ENCODE results near the gene RETREG3.

The RETREG3 gene

GRCh38 chr17:42586514-42587230 is 22.5 kb downstream of the RETREG3 start:
- DNase-seq (ENCODE audit: low read depth): peak; percentile 97
- no peak overlapping the region for H3K4me3 ChIP-seq (ENCODE audit: low read length)
- no peak for TF ChIP-seq CTCF (IDR thresholded peaks at IDR 0.05; ENCODE audit: insufficient read depth, low read depth, low read length, missing control alignments)

- H3K4me3 ChIP-seq (ENCODE audit: low read length): no peak overlapping the region
- DNase-seq (ENCODE audit: low read depth): peak; percentile 16
- TF ChIP-seq CTCF (IDR thresholded peaks at IDR 0.05; ENCODE audit: insufficient read depth, low read depth, low read length, missing control alignments): no peak
These were observed 23.8 kb downstream of the RETREG3 start for GRCh38 chr17:42585353-42585752.

GRCh38 chr17:42584880-42585279 is 24.3 kb downstream of the RETREG3 start:
- no peak overlapping the region for H3K4me3 ChIP-seq (ENCODE audit: low read length)
- TF ChIP-seq CTCF (IDR thresholded peaks at IDR 0.05; ENCODE audit: insufficient read depth, low read depth, low read length, missing control alignments): no peak
- DNase-seq (ENCODE audit: low read depth): no peak

- DNase-seq (ENCODE audit: low read depth): no peak
- TF ChIP-seq CTCF (IDR thresholded peaks at IDR 0.05; ENCODE audit: insufficient read depth, low read depth, low read length, missing control alignments): no peak
- no peak overlapping the region for H3K4me3 ChIP-seq (ENCODE audit: low read length)
These were observed 27.4 kb downstream of the RETREG3 start for GRCh38 chr17:42581744-42582270.

- TF ChIP-seq CTCF (IDR thresholded peaks at IDR 0.05; ENCODE audit: insufficient read depth, low read depth, low read length, missing control alignments): no peak
- no peak for DNase-seq (ENCODE audit: low read depth)
- no peak overlapping the region for H3K4me3 ChIP-seq (ENCODE audit: low read length)
These were observed 29.2 kb downstream of the RETREG3 start for GRCh38 chr17:42579794-42580551.

GRCh38 chr17:42578282-42578869 is 30.8 kb downstream of the RETREG3 start:
- H3K4me3 ChIP-seq (ENCODE audit: low read length): peak overlapping the region; percentile 86
- TF ChIP-seq CTCF (IDR thresholded peaks at IDR 0.05; ENCODE audit: insufficient read depth, low read depth, low read length, missing control alignments): peak; percentile 76
- peak; percentile 75 for DNase-seq (ENCODE audit: low read depth)
